ENCODE measurements around the gene ST6GALNAC5.

- no peak for TF ChIP-seq POLR2A (IDR thresholded peaks at IDR 0.05)
- TF ChIP-seq CTCF (IDR thresholded peaks at IDR 0.05): no peak
Observed at GRCh38 chr1:76942549-76942948, 75.3 kb downstream of the ST6GALNAC5 start.

Data from sigmoid colon (tissue), 3 donors.